SK-N-MC (cell line): ENCODE results near the gene LIF.

Experiments used
- EZH2 ChIP-seq: fragments of 200-600 bp; sonication (generic); IDR thresholded peaks from one replicate; pipeline ENCODE4 v1.6.1; 2017; ENCODE audit warnings: antibody characterized with exemption
- POLR2AphosphoS5 ChIP-seq: IDR thresholded peaks from 2 replicates; pipeline ENCODE4 v1.6.1; 2012; ENCODE audit warnings: mild to moderate bottlenecking, low read depth, low read length, borderline replicate concordance

GRCh38 chr22:30282616-30283046 lies 36.1 kb upstream of the LIF start:
- TF ChIP-seq EZH2 (no peak), POLR2AphosphoS5 (no peak)
